H1 (cell line): ENCODE data around the gene NDUFS3. TPM values are rescaled to one million over a fixed set of nuclear protein-coding genes. Genes with fewer than 3 reads are reported as not detected.

Experiments
- CEBPB ChIP-seq: IDR thresholded peaks from 2 replicates; pipeline ENCODE4 v1.6.1; 2012; ENCODE audit warnings: low read depth, low read length
- CTBP2 ChIP-seq: IDR thresholded peaks from 2 replicates; pipeline ENCODE4 v1.7.0; 2011; ENCODE audit warnings: borderline replicate concordance, mild to moderate bottlenecking, moderate library complexity, mixed read lengths, low read length; ENCODE audit not compliant: insufficient read depth, insufficient read length
- GTF2F1 ChIP-seq: IDR thresholded peaks from 2 replicates; pipeline ENCODE4 v1.6.1; 2012; ENCODE audit warnings: low read depth, low read length, improper control_type of control experiment, borderline replicate concordance
- RAD21 ChIP-seq, 2 experiments: IDR thresholded peaks in 1 of 2; conservative IDR thresholded peaks in 1 of 2; 2 replicates each; pipeline ENCODE4 v1.6.1; 2011; ENCODE audit warnings: low read depth in 2 of 2, low read length in 2 of 2, improper control_type of control experiment in 1 of 2, inconsistent platforms in 1 of 2, mild to moderate bottlenecking in 1 of 2, moderate library complexity in 1 of 2
- RXRA ChIP-seq: IDR thresholded peaks from 2 replicates; pipeline ENCODE4 v1.6.1; 2011; ENCODE audit warnings: low read depth, mild to moderate bottlenecking, low read length, moderate library complexity; ENCODE audit not compliant: insufficient read depth
- SAP30 ChIP-seq: fragments of 300-600 bp; sonication (generic); IDR thresholded peaks from 2 replicates; pipeline ENCODE4 v1.7.1; 2012; ENCODE audit warnings: low read length, moderate library complexity, mild to moderate bottlenecking, inconsistent platforms; ENCODE audit not compliant: insufficient read depth, insufficient replicate concordance
- SP1 ChIP-seq: IDR thresholded peaks from 2 replicates; pipeline ENCODE4 v1.6.1; 2011; ENCODE audit warnings: low read depth, low read length
- SRF ChIP-seq: IDR thresholded peaks from 2 replicates; pipeline ENCODE4 v1.6.1; 2011; ENCODE audit warnings: mild to moderate bottlenecking, low read depth, low read length, moderate library complexity
- TCF12 ChIP-seq: IDR thresholded peaks from 2 replicates; pipeline ENCODE4 v1.6.1; 2011; ENCODE audit warnings: low read depth, mild to moderate bottlenecking, low read length
- TEAD4 ChIP-seq: IDR thresholded peaks from 2 replicates; pipeline ENCODE4 v1.6.1; 2012; ENCODE audit warnings: low read depth, low read length, inconsistent platforms, mixed read lengths
- ZNF274 ChIP-seq: IDR thresholded peaks from 2 replicates; pipeline ENCODE4 v1.7.0; 2012; ENCODE audit warnings: low read length, borderline replicate concordance; ENCODE audit errors: extremely low read depth
- polyA plus RNA-seq, 7 experiments: library from polyadenylated mRNA; depleted of rRNA in 3 of 7; stranded (reverse) in 5 of 7; unstranded in 2 of 7; fragments of >200 nt in 5 of 7; fragments of 200-250 nt in 2 of 7; gene quantifications; 1 replicate in 5 of 7; 2 replicates in 1 of 7; 4 replicates in 1 of 7; pipeline versions ENCODE4 v1.2.1 to v1.2.3, GENCODE V29; 2011 to 2013; ENCODE audit warnings: missing spikeins in 2 of 7, mixed read lengths in 2 of 7
- total RNA-seq: library from RNA; stranded (reverse); fragmentation: NEBNext Ultra II Directional; extraction: Animal tissue kit (Norgen Biotek cat#: 25700); gene quantifications from 2 replicates; pipeline ENCODE4 v1.2.1, GENCODE V29; 2021
- TF ChIP-seq, protein P1 (sequence below): fragments of 300-600 bp; sonication (generic); IDR thresholded peaks from 2 replicates; pipeline ENCODE4 v1.7.1; 2012; ENCODE audit warnings: low read length, moderate library complexity, mild to moderate bottlenecking, inconsistent platforms; ENCODE audit not compliant: insufficient replicate concordance

NDUFS3 gene
- total and polyA plus RNA-seq, 2 of the 8 experiments (the other 6 are each of a cell fraction or from before 2014, with no cell fraction given): 135 to 241 TPM

DNA sequence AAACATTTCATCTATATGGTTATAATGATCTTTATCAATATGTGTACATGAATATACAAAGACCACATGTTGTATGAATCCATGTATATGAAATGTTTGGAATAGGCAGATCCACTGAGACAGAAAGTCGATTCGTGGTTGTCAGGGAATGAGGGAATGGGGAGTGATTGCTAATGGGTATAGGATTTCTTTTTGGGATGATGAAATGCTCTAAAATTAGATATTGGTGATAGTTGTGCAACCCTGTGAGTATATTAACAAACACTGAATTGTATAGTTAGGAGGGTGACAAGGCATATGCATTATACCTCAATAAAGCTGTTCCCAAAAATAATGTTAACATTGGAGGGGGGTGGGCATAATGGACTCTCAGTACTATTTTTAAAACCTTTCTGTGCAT is 18.4 kb upstream of the NDUFS3 start (continued):
- TF ChIP-seq, protein P1, sequence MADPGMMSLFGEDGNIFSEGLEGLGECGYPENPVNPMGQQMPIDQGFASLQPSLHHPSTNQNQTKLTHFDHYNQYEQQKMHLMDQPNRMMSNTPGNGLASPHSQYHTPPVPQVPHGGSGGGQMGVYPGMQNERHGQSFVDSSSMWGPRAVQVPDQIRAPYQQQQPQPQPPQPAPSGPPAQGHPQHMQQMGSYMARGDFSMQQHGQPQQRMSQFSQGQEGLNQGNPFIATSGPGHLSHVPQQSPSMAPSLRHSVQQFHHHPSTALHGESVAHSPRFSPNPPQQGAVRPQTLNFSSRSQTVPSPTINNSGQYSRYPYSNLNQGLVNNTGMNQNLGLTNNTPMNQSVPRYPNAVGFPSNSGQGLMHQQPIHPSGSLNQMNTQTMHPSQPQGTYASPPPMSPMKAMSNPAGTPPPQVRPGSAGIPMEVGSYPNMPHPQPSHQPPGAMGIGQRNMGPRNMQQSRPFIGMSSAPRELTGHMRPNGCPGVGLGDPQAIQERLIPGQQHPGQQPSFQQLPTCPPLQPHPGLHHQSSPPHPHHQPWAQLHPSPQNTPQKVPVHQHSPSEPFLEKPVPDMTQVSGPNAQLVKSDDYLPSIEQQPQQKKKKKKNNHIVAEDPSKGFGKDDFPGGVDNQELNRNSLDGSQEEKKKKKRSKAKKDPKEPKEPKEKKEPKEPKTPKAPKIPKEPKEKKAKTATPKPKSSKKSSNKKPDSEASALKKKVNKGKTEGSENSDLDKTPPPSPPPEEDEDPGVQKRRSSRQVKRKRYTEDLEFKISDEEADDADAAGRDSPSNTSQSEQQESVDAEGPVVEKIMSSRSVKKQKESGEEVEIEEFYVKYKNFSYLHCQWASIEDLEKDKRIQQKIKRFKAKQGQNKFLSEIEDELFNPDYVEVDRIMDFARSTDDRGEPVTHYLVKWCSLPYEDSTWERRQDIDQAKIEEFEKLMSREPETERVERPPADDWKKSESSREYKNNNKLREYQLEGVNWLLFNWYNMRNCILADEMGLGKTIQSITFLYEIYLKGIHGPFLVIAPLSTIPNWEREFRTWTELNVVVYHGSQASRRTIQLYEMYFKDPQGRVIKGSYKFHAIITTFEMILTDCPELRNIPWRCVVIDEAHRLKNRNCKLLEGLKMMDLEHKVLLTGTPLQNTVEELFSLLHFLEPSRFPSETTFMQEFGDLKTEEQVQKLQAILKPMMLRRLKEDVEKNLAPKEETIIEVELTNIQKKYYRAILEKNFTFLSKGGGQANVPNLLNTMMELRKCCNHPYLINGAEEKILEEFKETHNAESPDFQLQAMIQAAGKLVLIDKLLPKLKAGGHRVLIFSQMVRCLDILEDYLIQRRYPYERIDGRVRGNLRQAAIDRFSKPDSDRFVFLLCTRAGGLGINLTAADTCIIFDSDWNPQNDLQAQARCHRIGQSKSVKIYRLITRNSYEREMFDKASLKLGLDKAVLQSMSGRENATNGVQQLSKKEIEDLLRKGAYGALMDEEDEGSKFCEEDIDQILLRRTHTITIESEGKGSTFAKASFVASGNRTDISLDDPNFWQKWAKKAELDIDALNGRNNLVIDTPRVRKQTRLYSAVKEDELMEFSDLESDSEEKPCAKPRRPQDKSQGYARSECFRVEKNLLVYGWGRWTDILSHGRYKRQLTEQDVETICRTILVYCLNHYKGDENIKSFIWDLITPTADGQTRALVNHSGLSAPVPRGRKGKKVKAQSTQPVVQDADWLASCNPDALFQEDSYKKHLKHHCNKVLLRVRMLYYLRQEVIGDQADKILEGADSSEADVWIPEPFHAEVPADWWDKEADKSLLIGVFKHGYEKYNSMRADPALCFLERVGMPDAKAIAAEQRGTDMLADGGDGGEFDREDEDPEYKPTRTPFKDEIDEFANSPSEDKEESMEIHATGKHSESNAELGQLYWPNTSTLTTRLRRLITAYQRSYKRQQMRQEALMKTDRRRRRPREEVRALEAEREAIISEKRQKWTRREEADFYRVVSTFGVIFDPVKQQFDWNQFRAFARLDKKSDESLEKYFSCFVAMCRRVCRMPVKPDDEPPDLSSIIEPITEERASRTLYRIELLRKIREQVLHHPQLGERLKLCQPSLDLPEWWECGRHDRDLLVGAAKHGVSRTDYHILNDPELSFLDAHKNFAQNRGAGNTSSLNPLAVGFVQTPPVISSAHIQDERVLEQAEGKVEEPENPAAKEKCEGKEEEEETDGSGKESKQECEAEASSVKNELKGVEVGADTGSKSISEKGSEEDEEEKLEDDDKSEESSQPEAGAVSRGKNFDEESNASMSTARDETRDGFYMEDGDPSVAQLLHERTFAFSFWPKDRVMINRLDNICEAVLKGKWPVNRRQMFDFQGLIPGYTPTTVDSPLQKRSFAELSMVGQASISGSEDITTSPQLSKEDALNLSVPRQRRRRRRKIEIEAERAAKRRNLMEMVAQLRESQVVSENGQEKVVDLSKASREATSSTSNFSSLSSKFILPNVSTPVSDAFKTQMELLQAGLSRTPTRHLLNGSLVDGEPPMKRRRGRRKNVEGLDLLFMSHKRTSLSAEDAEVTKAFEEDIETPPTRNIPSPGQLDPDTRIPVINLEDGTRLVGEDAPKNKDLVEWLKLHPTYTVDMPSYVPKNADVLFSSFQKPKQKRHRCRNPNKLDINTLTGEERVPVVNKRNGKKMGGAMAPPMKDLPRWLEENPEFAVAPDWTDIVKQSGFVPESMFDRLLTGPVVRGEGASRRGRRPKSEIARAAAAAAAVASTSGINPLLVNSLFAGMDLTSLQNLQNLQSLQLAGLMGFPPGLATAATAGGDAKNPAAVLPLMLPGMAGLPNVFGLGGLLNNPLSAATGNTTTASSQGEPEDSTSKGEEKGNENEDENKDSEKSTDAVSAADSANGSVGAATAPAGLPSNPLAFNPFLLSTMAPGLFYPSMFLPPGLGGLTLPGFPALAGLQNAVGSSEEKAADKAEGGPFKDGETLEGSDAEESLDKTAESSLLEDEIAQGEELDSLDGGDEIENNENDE: no peak
- TF ChIP-seq TCF12 (no peak), CEBPB (no peak), SRF (no peak), TEAD4 (no peak), RAD21 (IDR thresholded peaks at IDR 0.05 in 1 of 2, conservative IDR thresholded peaks at IDR 0.05 in 1 of 2; ENCODE audit: low read depth in 2 of 2, low read length in 2 of 2) (no peak), RXRA (no peak), ZNF274 (no peak), CTBP2 (no peak), GTF2F1 (no peak), SP1 (no peak), SAP30 (no peak)
